GM12878 (cell line): ENCODE measurements around the gene IL1RL2. TPM values are rescaled to one million over a fixed set of nuclear protein-coding genes. Genes with fewer than 3 reads are reported as not detected.

Source experiments
- ATAC-seq: fragments of 200-7000 bp; cut with Tn5 transposase; 3 replicates; pipeline ENCODE4 v1.9.1; 2020; ENCODE audit warnings: mild to moderate bottlenecking, moderate library complexity
- BruUV-seq: library from RNA; stranded (reverse); fragments of 400-500 nt; replicated peaks from 2 replicates; lab custom pipeline; 2021; lab: Mats Ljungman, UMichigan
- CTCF ChIA-PET: fragments of 300-600 bp; sonication (Branson Sonifier 250); formaldehyde crosslinking; extraction: SDS; loops from one replicate; lab custom pipeline; 2021; ENCODE audit warnings: inconsistent platforms; lab: Yijun Ruan, JAX
- POLR2A ChIA-PET: fragments of 350-600 bp; formaldehyde crosslinking; extraction: SDS; loops from one replicate; lab custom pipeline; 2021; ENCODE audit warnings: inconsistent platforms; lab: Charles Lee
- RAD21 ChIA-PET: fragments of 300-600 bp; sonication (Branson Sonifier 250); formaldehyde crosslinking; loops from one replicate; lab custom pipeline; 2023; ENCODE audit warnings: antibody characterized with exemption; ENCODE audit not compliant: unreplicated experiment; lab: Charles Lee
- SMC1A ChIA-PET: fragments of 300-600 bp; sonication (Branson Sonifier 250); formaldehyde crosslinking; loops from one replicate; lab custom pipeline; 2023; ENCODE audit not compliant: unreplicated experiment, uncharacterized antibody; lab: Charles Lee
- DNase-seq: peaks from one replicate; pipeline ENCODE4 v3.0.0-alpha.2; 2011; ENCODE audit warnings: low read depth, low spot score
- FAIRE-seq: peaks from 3 replicates; lab custom pipeline; 2011; peaks lifted over from hg19 to GRCh38; lab: Jason Lieb, UNC
- H2AFZ ChIP-seq: 2 replicates; pipeline ENCODE4 v1.6.0; 2011; ENCODE audit warnings: low read depth, low read length, control low read depth; ENCODE audit not compliant: control insufficient read depth
- H3K27ac ChIP-seq: 2 replicates; pipeline ENCODE4 v1.5.1; 2011; ENCODE audit warnings: control low read depth; ENCODE audit not compliant: control insufficient read depth, insufficient read depth
- H3K27me3 ChIP-seq, 2 experiments: replicated peaks in 1 of 2; 2 replicates each; pipeline versions ENCODE4 v1.6.0 to v1.6.1; 2011; ENCODE audit warnings: low read length in 1 of 2; ENCODE audit not compliant: control insufficient read depth in 2 of 2, insufficient read depth in 2 of 2
- H3K36me3 ChIP-seq, 2 experiments: 2 replicates each; pipeline ENCODE4 v1.5.1; 2011; ENCODE audit warnings: low read length in 1 of 2; ENCODE audit not compliant: control insufficient read depth in 2 of 2, insufficient read depth in 2 of 2
- H3K4me1 ChIP-seq: 2 replicates; pipeline ENCODE4 v1.6.1; 2011; ENCODE audit warnings: mild to moderate bottlenecking, low read length, moderate library complexity, mixed read lengths; ENCODE audit not compliant: control insufficient read depth, insufficient read depth
- H3K4me2 ChIP-seq: 2 replicates; pipeline ENCODE4 v1.6.0; 2011; ENCODE audit warnings: control low read depth; ENCODE audit not compliant: control insufficient read depth, insufficient read depth
- H3K4me3 ChIP-seq: fragments of 200-600 bp; sonication (generic); 2 replicates; pipeline ENCODE4 v1.5.1; 2016
- H3K79me2 ChIP-seq: 2 replicates; pipeline ENCODE4 v1.6.0; 2011; ENCODE audit warnings: low read length; ENCODE audit not compliant: control insufficient read depth, insufficient read depth
- H3K9ac ChIP-seq: 2 replicates; pipeline ENCODE4 v1.8.0; 2011; ENCODE audit warnings: low read length, control low read depth, mixed read lengths; ENCODE audit not compliant: control insufficient read depth, insufficient read depth
- H3K9me3 ChIP-seq: replicated peaks from 3 replicates; pipeline ENCODE4 v1.5.1; 2011; ENCODE audit warnings: mild to moderate bottlenecking, low read length; ENCODE audit not compliant: control insufficient read depth, insufficient read depth
- H4K20me1 ChIP-seq: 2 replicates; pipeline ENCODE4 v1.6.0; 2011; ENCODE audit not compliant: control insufficient read depth, insufficient read depth
- ATF2 ChIP-seq: IDR thresholded peaks from 2 replicates; pipeline ENCODE4 v1.6.1; 2012; ENCODE audit warnings: low read length, inconsistent platforms
- BMI1 ChIP-seq: fragments of 450-650 bp; IDR thresholded peaks from 2 replicates; pipeline ENCODE4 v1.6.1; 2016; ENCODE audit warnings: mild to moderate bottlenecking, moderate library complexity, borderline replicate concordance
- BRCA1 ChIP-seq: IDR thresholded peaks from 2 replicates; pipeline ENCODE4 v1.6.1; 2011; ENCODE audit warnings: low read depth, low read length, improper control_type of control experiment
- CEBPB ChIP-seq, 2 experiments: fragments of 150-350 bp in 1 of 2; IDR thresholded peaks; 2 replicates each; pipeline ENCODE4 v1.6.1; 2012 to 2014; ENCODE audit warnings: low read depth in 2 of 2, low read length in 2 of 2, borderline replicate concordance in 1 of 2, inconsistent platforms in 1 of 2
- CREB1 ChIP-seq: IDR thresholded peaks from 2 replicates; pipeline ENCODE4 v1.6.1; 2012; ENCODE audit warnings: low read depth, mild to moderate bottlenecking, inconsistent platforms
- EED ChIP-seq: sonication (generic); IDR thresholded peaks from 2 replicates; pipeline ENCODE4 v1.6.1; 2016; ENCODE audit warnings: antibody characterized with exemption, low read depth
- ETV6 ChIP-seq, 2 experiments: fragments of 450-650 bp in 1 of 2; IDR thresholded peaks in 1 of 2; conservative IDR thresholded peaks in 1 of 2; 2 replicates each; pipeline ENCODE4 v1.6.1; 2014; ENCODE audit warnings: antibody characterized with exemption in 1 of 2, borderline replicate concordance in 1 of 2, low read depth in 1 of 2, mild to moderate bottlenecking in 1 of 2, moderate library complexity in 1 of 2
- LARP7 ChIP-seq: fragments of 450-650 bp; IDR thresholded peaks from 2 replicates; pipeline ENCODE4 v1.6.1; 2017; ENCODE audit warnings: mild to moderate bottlenecking
- PAX5 ChIP-seq: IDR thresholded peaks from 2 replicates; pipeline ENCODE4 v1.6.1; 2011; ENCODE audit warnings: low read depth, low read length, borderline replicate concordance
- RAD51 ChIP-seq: fragments of 450-650 bp; IDR thresholded peaks from 2 replicates; pipeline ENCODE4 v1.6.1; 2016; ENCODE audit warnings: moderate library complexity, mild to moderate bottlenecking, inconsistent platforms
- RB1 ChIP-seq: fragments of 450-650 bp; formaldehyde crosslinking; IDR thresholded peaks from 2 replicates; pipeline ENCODE4 v1.6.1; 2017; ENCODE audit warnings: mild to moderate bottlenecking, borderline replicate concordance
- SIX5 ChIP-seq: IDR thresholded peaks from 2 replicates; pipeline ENCODE4 v1.6.1; 2011; ENCODE audit warnings: mild to moderate bottlenecking, low read depth, low read length, moderate library complexity; ENCODE audit not compliant: severe bottlenecking
- SRF ChIP-seq, 2 experiments: IDR thresholded peaks; 2 replicates each; pipeline ENCODE4 v1.6.1; 2011; ENCODE audit warnings: low read depth in 2 of 2, low read length in 2 of 2, mild to moderate bottlenecking in 1 of 2, moderate library complexity in 1 of 2
- TBL1XR1 ChIP-seq: IDR thresholded peaks from 2 replicates; pipeline ENCODE4 v1.6.1; 2012; ENCODE audit warnings: low read depth, low read length, improper control_type of control experiment
- ZBTB4 ChIP-seq: fragments of 450-650 bp; formaldehyde crosslinking; IDR thresholded peaks from 2 replicates; pipeline ENCODE4 v1.4.0; 2022; ENCODE audit warnings: mild to moderate bottlenecking, moderate library complexity
- ZNF217 ChIP-seq: fragments of 450-650 bp; IDR thresholded peaks from 2 replicates; pipeline ENCODE4 v1.6.1; 2017; ENCODE audit warnings: antibody characterized with exemption, mild to moderate bottlenecking
- ZSCAN29 ChIP-seq: fragments of 450-650 bp; IDR thresholded peaks from 2 replicates; pipeline ENCODE4 v1.6.1; 2017; ENCODE audit warnings: mild to moderate bottlenecking, moderate library complexity
- ZZZ3 ChIP-seq: IDR thresholded peaks from 2 replicates; pipeline ENCODE4 v1.6.1; 2011; ENCODE audit warnings: low read depth; ENCODE audit not compliant: control insufficient read depth, insufficient read length
- in situ Hi-C: fragments of 300-500 bp; cut with MboI; formaldehyde crosslinking; loops from 9 replicates; pipeline ENCODE4 v1.14.3; 2018; ENCODE audit warnings: mixed read lengths
- intact Hi-C: fragments of 100-400 bp; cut with micrococcal nuclease; formaldehyde crosslinking; loops from one replicate; pipeline ENCODE4 v1.14.2; 2022; ENCODE audit not compliant: unreplicated experiment
- polyA plus RNA-seq, 11 experiments: library from polyadenylated mRNA; depleted of rRNA in 4 of 11; unstranded in 6 of 11; stranded (reverse) in 5 of 11; fragments of >200 nt; fragmentation: Nextera tagmentation in 4 of 11; fragmentation: Illumina TruSeq in 1 of 11; extraction: Ambion mirVana in 4 of 11; extraction: Trizol in 1 of 11; gene quantifications; 1 replicate in 1 of 11; 2 replicates in 10 of 11; pipeline versions ENCODE4 v1.2.1 to v1.2.3, GENCODE V29; 2011 to 2016; ENCODE audit warnings: inconsistent platforms in 2 of 11, missing spikeins in 2 of 11, low read depth in 1 of 11
- total RNA-seq, 4 experiments: library from RNA; depleted of rRNA in 3 of 4; stranded (reverse); fragments of >200 nt in 3 of 4; fragmentation: Illumina TruSeq in 1 of 4; extraction: Trizol in 1 of 4; gene quantifications; 2 replicates each; pipeline versions ENCODE4 v1.2.1 to v1.2.3, GENCODE V29; 2013 to 2021

IL1RL2 gene
- total and polyA plus RNA-seq, 10 of the 15 experiments (the other 5 are each of a cell fraction or from before 2014, with no cell fraction given): not detected

GRCh38 chr2:102217032-102217431 lies 30.2 kb downstream of the IL1RL2 start:
- H3K9ac ChIP-seq: no peak overlapping the region
- CTCF ChIA-PET: no interaction called here
- no peak overlapping the region for H3K4me3 ChIP-seq
- H3K36me3 ChIP-seq: no peaks in the 10 kb centered on the region
- no peak overlapping the region for H3K4me2 ChIP-seq
- RAD21 ChIA-PET: no interaction called here
- H2AFZ ChIP-seq: no peak overlapping the region
- POLR2A ChIA-PET: no interaction called here
- in situ Hi-C loops: no loop called here
- no peaks in the 10 kb centered on the region for H4K20me1 ChIP-seq
- H3K4me1 ChIP-seq: no peaks in the 10 kb centered on the region
- no peak overlapping the region for H3K27ac ChIP-seq
- no peaks in the 10 kb centered on the region for H3K79me2 ChIP-seq
- SMC1A ChIA-PET: interaction anchor here (0.9 kb wide), 1 partner anchor 210 kb away, joined by 3 read pairs; no protein-coding TSS in a partner anchor
- H3K9me3 ChIP-seq: peaks cover 11% of the 10 kb centered on the region
- DNase-seq (no peak), FAIRE-seq (no peak), ATAC-seq (no peak)
- no peaks in the 10 kb centered on the region for H3K27me3 ChIP-seq
- BruUV-seq: no TSS peak
- intact Hi-C loops: no loop called here
- TF ChIP-seq ETV6 (conservative IDR thresholded peaks at IDR 0.05 in 1 of 2, IDR thresholded peaks at IDR 0.05 in 1 of 2; ENCODE audit: borderline replicate concordance in 1 of 2, low read depth in 1 of 2) (no peak), ZBTB4 (CRISPR knock-in tag) (no peak), BRCA1 (no peak), ZSCAN29 (no peak), SIX5 (no peak), RAD51 (no peak), SRF (IDR thresholded peaks at IDR 0.05; ENCODE audit: low read depth in 2 of 2, low read length in 2 of 2) (no peak), CEBPB (IDR thresholded peaks at IDR 0.05; ENCODE audit: borderline replicate concordance in 1 of 2, low read depth in 2 of 2, low read length in 2 of 2) (no peak), LARP7 (no peak), ZZZ3 (no peak), PAX5 (no peak), RB1 (no peak), EED (no peak), TBL1XR1 (no peak), ATF2 (no peak), CREB1 (no peak), BMI1 (no peak), ZNF217 (no peak)
